GM21447 (cell line): ENCODE data around the gene IRF2BP2.

Experiments
- ATAC-seq: cut with Tn5 transposase; IDR thresholded peaks from one replicate; pipeline ENCODE4 v1.9.1; 2021; ENCODE audit not compliant: unreplicated experiment

The IRF2BP2 gene

GRCh38 chr1:234610061-234610665 lies at the start of gene IRF2BP2:
Gene IRF2BP2 (minus strand): TSS chr1:234610178. CDS start chr1:234609494, 684 bp downstream.
- peak; percentile 9 for ATAC-seq

- no peak for ATAC-seq
These were observed 49.6 kb upstream of the IRF2BP2 start for GRCh38 chr1:234659538-234659937.

GRCh38 chr1:234658138-234658537 lies 48.2 kb upstream of the IRF2BP2 start:
- ATAC-seq: no peak

- ATAC-seq: peak; percentile 67
These were observed 47.1 kb upstream of the IRF2BP2 start for GRCh38 chr1:234656944-234657654.

GRCh38 chr1:234656070-234656895 lies 46.3 kb upstream of the IRF2BP2 start:
- ATAC-seq: no peak

- no peak for ATAC-seq
These were observed 45.5 kb upstream of the IRF2BP2 start for GRCh38 chr1:234655328-234656069.

GRCh38 chr1:234654002-234654733 lies 44.2 kb upstream of the IRF2BP2 start:
- ATAC-seq: no peak

- no peak for ATAC-seq
These were observed 39.6 kb upstream of the IRF2BP2 start for GRCh38 chr1:234649432-234650081.

GRCh38 chr1:234647758-234648157 lies 37.8 kb upstream of the IRF2BP2 start:
- ATAC-seq: no peak

GRCh38 chr1:234647245-234647644 lies 37.3 kb upstream of the IRF2BP2 start:
- ATAC-seq: no peak

- no peak for ATAC-seq
These were observed 36.0 kb upstream of the IRF2BP2 start for GRCh38 chr1:234645964-234646363.

GRCh38 chr1:234645474-234645953 lies 35.5 kb upstream of the IRF2BP2 start:
- no peak for ATAC-seq

- no peak for ATAC-seq
These were observed 35.0 kb upstream of the IRF2BP2 start for GRCh38 chr1:234644928-234645327.

GRCh38 chr1:234643850-234644134 lies 33.8 kb upstream of the IRF2BP2 start:
- ATAC-seq: no peak

- no peak for ATAC-seq
These were observed 33.3 kb upstream of the IRF2BP2 start for GRCh38 chr1:234643111-234643849.

GRCh38 chr1:234642428-234642827 lies 32.5 kb upstream of the IRF2BP2 start:
- no peak for ATAC-seq

GRCh38 chr1:234639961-234640360 lies 30.0 kb upstream of the IRF2BP2 start:
- no peak for ATAC-seq

- ATAC-seq: no peak
These were observed 29.1 kb upstream of the IRF2BP2 start for GRCh38 chr1:234638832-234639799.
